HCT116 (cell line): ENCODE data around the gene COL5A1.

ENCODE experiments used
- EGR1 ChIP-seq: IDR thresholded peaks from 2 replicates; pipeline ENCODE4 v1.6.1; 2012; ENCODE audit warnings: low read depth
- EZH2 ChIP-seq: fragments of 200-600 bp; sonication (generic); IDR thresholded peaks from 2 replicates; pipeline ENCODE4 v1.6.1; 2017; ENCODE audit warnings: antibody characterized with exemption, mixed run types
- JUND ChIP-seq: IDR thresholded peaks from 2 replicates; pipeline ENCODE4 v1.6.1; 2012
- POLR2A ChIP-seq: IDR thresholded peaks from 2 replicates; pipeline ENCODE4 v1.7.0; 2011; ENCODE audit warnings: borderline replicate concordance; ENCODE audit not compliant: insufficient read depth, insufficient read length; ENCODE audit errors: extremely low read depth
- POLR2AphosphoS5 ChIP-seq: IDR thresholded peaks from 2 replicates; pipeline ENCODE4 v1.6.1; 2011; ENCODE audit warnings: mild to moderate bottlenecking, low read depth, low read length, moderate library complexity
- TCF7L2 ChIP-seq: IDR thresholded peaks from 2 replicates; pipeline ENCODE4 v1.7.0; 2011; ENCODE audit warnings: borderline replicate concordance, inconsistent platforms; ENCODE audit not compliant: insufficient read depth, insufficient read length; ENCODE audit errors: extremely low read depth
- ZNF274 ChIP-seq: fragments of 200-500 bp; sonication (Bioruptor generic); IDR thresholded peaks from 2 replicates; pipeline ENCODE4 v1.6.1; 2014; ENCODE audit warnings: mild to moderate bottlenecking, low read depth, low read length, inconsistent platforms
- TF ChIP-seq, protein P1 (sequence below), 3 experiments: fragments of 200-600 bp in 1 of 3; sonication (generic) in 1 of 3; IDR thresholded peaks in 2 of 3; conservative IDR thresholded peaks in 1 of 3; 2 replicates each; pipeline ENCODE4 v1.5.1; 2012 to 2017; ENCODE audit warnings: low read depth in 2 of 3, low read length in 2 of 3, antibody characterized with exemption in 1 of 3, borderline replicate concordance in 1 of 3, control low read depth in 1 of 3, mild to moderate bottlenecking in 1 of 3, mixed read lengths in 1 of 3, mixed run types in 1 of 3, moderate library complexity in 1 of 3; ENCODE audit not compliant: insufficient read depth in 1 of 3

DNA sequence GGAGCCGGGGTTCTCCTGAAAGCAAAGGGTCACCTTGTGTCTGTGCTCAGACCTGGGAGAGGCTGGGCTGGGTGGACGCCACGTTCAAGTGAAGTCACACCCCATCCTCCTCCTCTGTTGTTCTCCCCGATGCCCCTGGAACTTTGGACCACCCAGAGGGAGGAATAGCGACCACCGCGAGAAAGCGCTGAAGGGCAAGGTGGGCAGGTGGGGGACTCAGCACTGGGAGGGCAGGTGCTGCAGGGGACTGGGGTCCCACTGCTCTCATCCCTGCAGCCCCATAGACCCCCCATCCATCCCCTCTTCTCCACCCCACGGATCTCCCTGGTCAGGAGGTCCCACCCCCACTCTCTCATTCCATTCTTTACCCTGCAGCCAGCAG lies 48.8 kb upstream of the COL5A1 start:
- TF ChIP-seq POLR2AphosphoS5 (no peak), JUND (no peak), EGR1 (no peak), POLR2A (no peak), TCF7L2 (no peak), ZNF274 (no peak), EZH2 (no peak)
- TF ChIP-seq, protein P1, sequence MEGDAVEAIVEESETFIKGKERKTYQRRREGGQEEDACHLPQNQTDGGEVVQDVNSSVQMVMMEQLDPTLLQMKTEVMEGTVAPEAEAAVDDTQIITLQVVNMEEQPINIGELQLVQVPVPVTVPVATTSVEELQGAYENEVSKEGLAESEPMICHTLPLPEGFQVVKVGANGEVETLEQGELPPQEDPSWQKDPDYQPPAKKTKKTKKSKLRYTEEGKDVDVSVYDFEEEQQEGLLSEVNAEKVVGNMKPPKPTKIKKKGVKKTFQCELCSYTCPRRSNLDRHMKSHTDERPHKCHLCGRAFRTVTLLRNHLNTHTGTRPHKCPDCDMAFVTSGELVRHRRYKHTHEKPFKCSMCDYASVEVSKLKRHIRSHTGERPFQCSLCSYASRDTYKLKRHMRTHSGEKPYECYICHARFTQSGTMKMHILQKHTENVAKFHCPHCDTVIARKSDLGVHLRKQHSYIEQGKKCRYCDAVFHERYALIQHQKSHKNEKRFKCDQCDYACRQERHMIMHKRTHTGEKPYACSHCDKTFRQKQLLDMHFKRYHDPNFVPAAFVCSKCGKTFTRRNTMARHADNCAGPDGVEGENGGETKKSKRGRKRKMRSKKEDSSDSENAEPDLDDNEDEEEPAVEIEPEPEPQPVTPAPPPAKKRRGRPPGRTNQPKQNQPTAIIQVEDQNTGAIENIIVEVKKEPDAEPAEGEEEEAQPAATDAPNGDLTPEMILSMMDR (IDR thresholded peaks at IDR 0.05 in 2 of 3, conservative IDR thresholded peaks at IDR 0.05 in 1 of 3; ENCODE audit: borderline replicate concordance in 1 of 3, insufficient read depth in 1 of 3, low read depth in 2 of 3, low read length in 2 of 3): no peak
